Cardiac fibroblast (primary cell): Measurements from ENCODE around the gene LPO.

Experiments used
- DNase-seq, 2 donors: peaks; one replicate each; pipeline versions ENCODE4 v3.0.0 to v3.0.0-alpha.2; 2010; ENCODE audit warnings: low read depth in 2 of 2
- H3K4me3 ChIP-seq, 2 donors: replicated peaks in 1 of 2; 1 replicate in 1 of 2; 2 replicates in 1 of 2; pipeline ENCODE4 v1.5.1; 2011; ENCODE audit warnings: low read depth in 2 of 2, low read length in 2 of 2, mild to moderate bottlenecking in 2 of 2, moderate library complexity in 1 of 2
- CTCF ChIP-seq: IDR thresholded peaks from one replicate; pipeline ENCODE4 v1.5.1; 2011; ENCODE audit warnings: low read depth, mild to moderate bottlenecking, low read length, inconsistent platforms

LPO gene

GRCh38 chr17:58238147-58238634, at the start of gene LPO:
Gene LPO (plus strand): TSS chr17:58238584. CDS start chr17:58242980, 4,396 bp downstream.
- DNase-seq = no peak
- TF ChIP-seq CTCF = no peak
- H3K4me3 ChIP-seq = no peak within 1 kb of the TSS

- TF ChIP-seq CTCF = no peak
- peak; percentile 83 to 93 for DNase-seq
- no peak overlapping the region for H3K4me3 ChIP-seq
Observed at GRCh38 chr17:58189436-58190146, 48.8 kb upstream of the LPO start.

- no peak for DNase-seq
- TF ChIP-seq CTCF = no peak
- no peak overlapping the region for H3K4me3 ChIP-seq
Observed at GRCh38 chr17:58191241-58191896, 47.0 kb upstream of the LPO start.

- no peak for TF ChIP-seq CTCF
Observed at GRCh38 chr17:58192612-58193011, 45.8 kb upstream of the LPO start, which contains the start of gene EPX. Gene EPX (plus strand): TSS chr17:58192726. CDS start chr17:58192847, 121 bp downstream.

GRCh38 chr17:58193641-58194255, 44.6 kb upstream of the LPO start:
- H3K4me3 ChIP-seq = no peak overlapping the region
- DNase-seq = no peak
- TF ChIP-seq CTCF = no peak

More at GRCh38 chr17:58192612-58193011, 45.8 kb upstream of the LPO start, which contains the start of gene EPX:
- H3K4me3 ChIP-seq = no peak within 1 kb of the TSS
- no peak for DNase-seq

GRCh38 chr17:58195518-58196123, 42.8 kb upstream of the LPO start:
- TF ChIP-seq CTCF = no peak
- no peak for DNase-seq
- H3K4me3 ChIP-seq = no peak overlapping the region
